Measurements from ENCODE around the gene PIEZO1. TPM values are rescaled to one million over a fixed set of nuclear protein-coding genes. Genes with fewer than 3 reads are reported as not detected.

PIEZO1 gene
- total and polyA plus RNA-seq, 2 experiments from 2014 or later = 30.4 to 70.1 TPM

DNA sequence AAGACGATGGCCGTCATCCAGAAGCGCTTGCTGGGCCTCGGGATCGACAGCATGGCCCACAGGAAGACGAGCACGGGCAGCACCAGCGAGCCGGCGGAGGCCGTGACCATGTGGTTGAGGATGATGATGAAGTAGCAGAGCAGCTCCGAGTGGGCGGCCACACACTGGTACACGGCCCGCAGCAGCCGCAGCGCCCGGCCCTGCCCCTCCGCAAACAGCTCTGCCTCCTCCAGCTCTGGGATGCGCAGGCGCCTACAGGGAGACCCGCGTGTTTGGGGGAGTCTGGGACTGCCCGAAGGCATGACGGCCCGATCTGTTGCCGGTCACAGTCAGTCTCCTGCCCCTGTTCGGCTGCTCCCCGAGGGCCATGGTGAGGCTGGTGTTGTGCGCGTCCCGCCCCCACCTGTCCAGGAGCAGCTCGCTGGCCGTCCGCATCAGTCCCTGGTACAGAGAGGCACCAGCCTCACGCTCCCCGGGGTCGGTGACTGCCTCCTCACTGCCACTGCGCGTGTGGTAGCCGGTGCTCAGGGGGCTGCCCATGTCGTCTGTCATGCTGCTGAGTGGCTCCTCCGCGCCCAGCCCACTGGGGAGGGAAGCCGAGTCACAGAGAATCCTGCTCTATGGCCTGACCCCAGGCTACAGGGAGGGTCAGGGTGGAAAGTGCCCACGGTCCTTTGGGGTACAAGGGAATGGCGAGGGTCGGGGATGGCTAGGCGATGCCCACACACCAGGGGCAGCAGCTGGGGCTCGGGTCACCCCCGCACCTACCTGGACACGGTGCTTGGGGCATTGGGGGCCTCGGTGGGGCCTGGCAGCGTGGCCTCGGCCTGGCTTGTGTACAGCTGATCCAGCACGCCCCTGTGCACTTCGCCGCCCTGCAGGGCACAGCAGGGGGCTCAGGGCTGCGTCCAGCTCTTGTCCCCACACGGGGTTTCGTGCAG lies 62.9 kb downstream of the PIEZO1 start (continued):
- no peak for TF ChIP-seq EZH2 (IDR thresholded peaks at IDR 0.05; ENCODE audit: low read depth, unreplicated experiment)
- TF ChIP-seq ZNF331 (CRISPR knock-in tag; IDR thresholded peaks at IDR 0.05; ENCODE audit: low read depth) = no peak

DNA sequence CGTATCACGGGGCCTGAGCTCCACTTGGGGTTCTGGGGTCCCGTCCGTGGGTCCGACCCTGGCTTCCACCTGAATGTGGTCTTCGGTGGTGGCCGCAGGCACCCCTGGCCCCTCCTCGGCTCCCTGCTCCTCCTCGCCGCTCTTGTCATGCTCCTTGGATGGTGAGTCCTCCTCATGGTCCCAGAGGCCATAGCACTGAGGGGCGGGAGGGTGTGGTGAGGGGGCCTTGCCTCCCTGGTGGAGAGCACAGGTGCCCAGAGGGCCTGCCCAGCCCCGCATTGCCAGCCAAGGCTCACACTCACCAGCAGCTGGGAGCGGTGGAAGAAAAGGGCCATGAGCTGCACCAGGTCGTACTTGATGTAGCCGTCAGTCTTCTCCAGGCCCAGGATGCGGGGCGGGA lies 63.8 kb downstream of the PIEZO1 start:
- Histone ChIP-seq H3K4me2 (no peak overlapping the region), H3K9me2 (ENCODE audit: insufficient read depth) (no peaks in the 10 kb centered on the region), H3K36me3 (ENCODE audit: insufficient read depth) (no peaks in the 10 kb centered on the region), H3F3A (replicated peaks; ENCODE audit: low read depth) (no peaks in the 10 kb centered on the region), H3K79me2 (replicated peaks; ENCODE audit: insufficient read depth) (no peaks in the 10 kb centered on the region), H3K27ac (ENCODE audit: low read depth) (no peak overlapping the region), H3K27me3 (ENCODE audit: insufficient read depth) (no peaks in the 10 kb centered on the region), H3K4me1 (ENCODE audit: insufficient read depth) (no peaks in the 10 kb centered on the region), H4K20me1 (replicated peaks; ENCODE audit: insufficient read depth) (no peaks in the 10 kb centered on the region), H3K4me3 (no peak overlapping the region), H2AFZ (no peak overlapping the region)
- ATAC-seq = no peak
- Mint-ChIP-seq H3K9me3 (no peaks in the 10 kb centered on the region), H3K36me3 (ENCODE audit: low read depth) (peaks cover 29% of the 10 kb centered on the region), H3K27me3 (ENCODE audit: insufficient read depth, low read depth, poor library complexity) (peaks cover 14% of the 10 kb centered on the region), H3K4me3 (no peak overlapping the region), H3K27ac (no peak overlapping the region), H3K4me1 (no peaks in the 10 kb centered on the region)
- no peak for DNase-seq (ENCODE audit: low spot score)
- no peak for TF ChIP-seq EZH2 (IDR thresholded peaks at IDR 0.05; ENCODE audit: low read depth, unreplicated experiment)
- no peak for TF ChIP-seq ZNF462 (CRISPR knock-in tag; IDR thresholded peaks at IDR 0.05)
- no peak for TF ChIP-seq POLR2AphosphoS5 (IDR thresholded peaks at IDR 0.05; ENCODE audit: low read depth)
- TF ChIP-seq, protein P1, sequence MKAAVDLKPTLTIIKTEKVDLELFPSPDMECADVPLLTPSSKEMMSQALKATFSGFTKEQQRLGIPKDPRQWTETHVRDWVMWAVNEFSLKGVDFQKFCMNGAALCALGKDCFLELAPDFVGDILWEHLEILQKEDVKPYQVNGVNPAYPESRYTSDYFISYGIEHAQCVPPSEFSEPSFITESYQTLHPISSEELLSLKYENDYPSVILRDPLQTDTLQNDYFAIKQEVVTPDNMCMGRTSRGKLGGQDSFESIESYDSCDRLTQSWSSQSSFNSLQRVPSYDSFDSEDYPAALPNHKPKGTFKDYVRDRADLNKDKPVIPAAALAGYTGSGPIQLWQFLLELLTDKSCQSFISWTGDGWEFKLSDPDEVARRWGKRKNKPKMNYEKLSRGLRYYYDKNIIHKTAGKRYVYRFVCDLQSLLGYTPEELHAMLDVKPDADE (IDR thresholded peaks at IDR 0.05) = no peak
- no peak for TF ChIP-seq ZNF331 (CRISPR knock-in tag; IDR thresholded peaks at IDR 0.05; ENCODE audit: low read depth)
- TF ChIP-seq REST (IDR thresholded peaks at IDR 0.05; ENCODE audit: unreplicated experiment) = no peak
- TF ChIP-seq CREB1 (CRISPR knock-in tag; IDR thresholded peaks at IDR 0.05; ENCODE audit: low read depth) = no peak
- TF ChIP-seq NANOG (IDR thresholded peaks at IDR 0.05; ENCODE audit: borderline replicate concordance) = no peak
- TF ChIP-seq STAT1 (IDR thresholded peaks at IDR 0.05; ENCODE audit: unreplicated experiment) = no peak
- no peak for TF ChIP-seq JUNB (IDR thresholded peaks at IDR 0.05; ENCODE audit: unreplicated experiment)
- no peak for TF ChIP-seq ZNF114 (CRISPR knock-in tag; IDR thresholded peaks at IDR 0.05)
- TF ChIP-seq EZH2phosphoT487 (IDR thresholded peaks at IDR 0.05; ENCODE audit: unreplicated experiment) = no peak

Measured in GM23338 (cell line).